ENCODE results near the gene RBM18. TPM values are rescaled to one million over a fixed set of nuclear protein-coding genes. Genes with fewer than 3 reads are reported as not detected.

Gene RBM18
- total RNA-seq, 1 donor from 2014 or later: 15.3 TPM

GRCh38 chr9:122228191-122228567 is 36.5 kb downstream of the RBM18 start:
- ATAC-seq (ENCODE audit: low read depth) (peak; percentile 18), DNase-seq (no peak)
- Mint-ChIP-seq H3K27me3 (peaks cover 27% of the 10 kb centered on the region), H3K27ac (no peak overlapping the region), H3K36me3 (ENCODE audit: low read depth) (no peaks in the 10 kb centered on the region), H3K9me3 (no peaks in the 10 kb centered on the region), H3K4me3 (peak overlapping the region; percentile 58), H3K4me1 (peaks cover 4% of the 10 kb centered on the region)
- TF ChIP-seq, protein P1, sequence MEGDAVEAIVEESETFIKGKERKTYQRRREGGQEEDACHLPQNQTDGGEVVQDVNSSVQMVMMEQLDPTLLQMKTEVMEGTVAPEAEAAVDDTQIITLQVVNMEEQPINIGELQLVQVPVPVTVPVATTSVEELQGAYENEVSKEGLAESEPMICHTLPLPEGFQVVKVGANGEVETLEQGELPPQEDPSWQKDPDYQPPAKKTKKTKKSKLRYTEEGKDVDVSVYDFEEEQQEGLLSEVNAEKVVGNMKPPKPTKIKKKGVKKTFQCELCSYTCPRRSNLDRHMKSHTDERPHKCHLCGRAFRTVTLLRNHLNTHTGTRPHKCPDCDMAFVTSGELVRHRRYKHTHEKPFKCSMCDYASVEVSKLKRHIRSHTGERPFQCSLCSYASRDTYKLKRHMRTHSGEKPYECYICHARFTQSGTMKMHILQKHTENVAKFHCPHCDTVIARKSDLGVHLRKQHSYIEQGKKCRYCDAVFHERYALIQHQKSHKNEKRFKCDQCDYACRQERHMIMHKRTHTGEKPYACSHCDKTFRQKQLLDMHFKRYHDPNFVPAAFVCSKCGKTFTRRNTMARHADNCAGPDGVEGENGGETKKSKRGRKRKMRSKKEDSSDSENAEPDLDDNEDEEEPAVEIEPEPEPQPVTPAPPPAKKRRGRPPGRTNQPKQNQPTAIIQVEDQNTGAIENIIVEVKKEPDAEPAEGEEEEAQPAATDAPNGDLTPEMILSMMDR (IDR thresholded peaks at IDR 0.05): no peak
- CTCF ChIA-PET: no interaction called here
- intact Hi-C loops (cut with micrococcal nuclease): no loop called here
- POLR2A ChIA-PET: interaction anchor here (0.7 kb wide), 2 partner anchors 1216 to 1335 kb away, joined by 5 to 7 read pairs; no protein-coding TSS in a partner anchor

- TF ChIP-seq, protein P1 (IDR thresholded peaks at IDR 0.05): no peak
- Mint-ChIP-seq H3K4me1 (peaks cover 7% of the 10 kb centered on the region), H3K4me3 (no peak overlapping the region), H3K9me3 (no peaks in the 10 kb centered on the region), H3K27ac (peak overlapping the region; percentile 13), H3K36me3 (ENCODE audit: low read depth) (no peaks in the 10 kb centered on the region), H3K27me3 (peaks cover 27% of the 10 kb centered on the region)
- ATAC-seq (ENCODE audit: low read depth) (no peak), DNase-seq (no peak)
- CTCF ChIA-PET: no interaction called here
- POLR2A ChIA-PET: no interaction called here
- intact Hi-C loops (cut with micrococcal nuclease): no loop called here
These were observed 37.1 kb downstream of the RBM18 start for GRCh38 chr9:122227575-122227900.

- Mint-ChIP-seq H3K9me3 (no peaks in the 10 kb centered on the region), H3K4me1 (peaks cover 7% of the 10 kb centered on the region), H3K4me3 (peak overlapping the region; percentile 9), H3K27me3 (peaks cover 32% of the 10 kb centered on the region), H3K27ac (no peak overlapping the region), H3K36me3 (ENCODE audit: low read depth) (no peaks in the 10 kb centered on the region)
- ATAC-seq (ENCODE audit: low read depth) (no peak), DNase-seq (no peak)
- TF ChIP-seq, protein P1 (IDR thresholded peaks at IDR 0.05): no peak
- ChIA-PET POLR2A (no interaction called here), CTCF (no interaction called here)
- intact Hi-C loops (cut with micrococcal nuclease): no loop called here
These were observed 37.7 kb downstream of the RBM18 start for GRCh38 chr9:122226758-122227574.

- Mint-ChIP-seq H3K9me3 (no peaks in the 10 kb centered on the region), H3K27ac (no peak overlapping the region), H3K4me3 (no peak overlapping the region), H3K36me3 (ENCODE audit: low read depth) (no peaks in the 10 kb centered on the region), H3K27me3 (peaks cover 37% of the 10 kb centered on the region), H3K4me1 (peaks cover 7% of the 10 kb centered on the region)
- ATAC-seq (ENCODE audit: low read depth): no peak
- DNase-seq: no peak
- POLR2A ChIA-PET: no interaction called here
- TF ChIP-seq, protein P1 (IDR thresholded peaks at IDR 0.05): no peak
- intact Hi-C loops (cut with micrococcal nuclease): no loop called here
- CTCF ChIA-PET: no interaction called here
These were observed 38.4 kb downstream of the RBM18 start for GRCh38 chr9:122226142-122226757.

DNA sequence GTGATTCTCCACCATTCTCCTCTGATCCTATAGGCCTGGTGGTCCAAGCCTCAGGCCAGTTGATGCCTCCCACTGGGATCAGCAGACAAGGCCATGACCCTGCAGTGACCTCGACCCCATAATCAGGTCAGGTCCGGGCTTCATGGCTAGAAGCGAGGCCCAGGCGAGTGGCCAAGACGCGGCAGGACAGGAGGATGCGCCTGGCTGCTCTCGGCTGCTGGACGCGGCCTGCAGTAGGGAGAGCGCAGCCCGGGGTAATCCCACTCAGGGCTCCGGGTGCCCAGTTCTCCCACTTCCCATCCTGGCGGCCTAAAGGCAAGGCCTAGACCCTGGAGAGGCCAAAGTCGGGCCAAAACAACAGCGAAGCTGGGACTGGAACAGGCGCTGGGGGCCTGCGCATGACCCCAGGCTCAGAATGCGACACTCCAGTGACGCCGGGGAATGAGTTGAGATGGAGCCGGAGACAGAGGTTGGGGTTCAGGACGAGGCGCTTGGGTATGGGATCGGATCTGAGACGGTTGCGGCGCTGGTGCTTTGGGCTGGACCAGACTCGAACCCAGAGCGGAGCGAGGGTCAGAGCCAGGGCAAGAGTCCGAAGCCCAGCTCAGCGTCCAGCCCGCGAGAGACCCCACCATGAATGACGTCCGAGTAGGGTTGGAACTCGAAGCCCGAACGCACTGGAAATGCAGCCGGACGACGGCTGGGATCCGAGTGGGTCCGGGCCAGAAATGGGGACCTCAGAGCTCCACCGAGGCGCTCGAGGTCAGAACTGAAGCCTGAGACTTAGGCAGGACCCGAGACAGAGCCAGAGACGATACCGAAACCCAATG is 39.1 kb downstream of the RBM18 start:
- no peaks in the 10 kb centered on the region for H3K9me3 Mint-ChIP-seq
- CTCF ChIA-PET: no interaction called here
- peaks cover 40% of the 10 kb centered on the region for H3K27me3 Mint-ChIP-seq
- peaks cover 10% of the 10 kb centered on the region for H3K4me1 Mint-ChIP-seq
- H3K36me3 Mint-ChIP-seq (ENCODE audit: low read depth): no peaks in the 10 kb centered on the region
- no peak for ATAC-seq (ENCODE audit: low read depth)
- TF ChIP-seq, protein P1 (IDR thresholded peaks at IDR 0.05): no peak
- no peak overlapping the region for H3K27ac Mint-ChIP-seq
- H3K4me3 Mint-ChIP-seq: no peak overlapping the region
- POLR2A ChIA-PET: no interaction called here
- DNase-seq: no peak
- intact Hi-C loops (cut with micrococcal nuclease): no loop called here
